Panc1 (cell line): Measurements from ENCODE around the gene C1QTNF9B. TPM values are rescaled to one million over a fixed set of nuclear protein-coding genes. Genes with fewer than 3 reads are reported as not detected.
"Not testable (repeated sequence)": the region's sequence is repeated elsewhere in the genome, so short reads cannot be mapped to it uniquely, and the experiment has no call there.

ENCODE experiments used
- ATAC-seq: fragments of 200-7000 bp; cut with Tn5 transposase; 2 replicates; pipeline ENCODE4 v1.9.1; 2020; ENCODE audit warnings: mild to moderate bottlenecking, moderate library complexity
- BruUV-seq: library from RNA; stranded (reverse); fragments of 400-500 nt; replicated peaks from 2 replicates; lab custom pipeline; 2021; lab: Mats Ljungman, UMichigan
- CTCF ChIA-PET: fragments of 300-600 bp; sonication (Branson Sonifier 250); formaldehyde crosslinking; loops from one replicate; lab custom pipeline; 2022; ENCODE audit warnings: antibody characterized with exemption; lab: Charles Lee
- POLR2A ChIA-PET: fragments of 300-600 bp; sonication (Branson Sonifier 250); formaldehyde crosslinking; loops from one replicate; lab custom pipeline; 2022; ENCODE audit warnings: antibody characterized with exemption; lab: Charles Lee
- DNase-seq: peaks from one replicate; pipeline ENCODE4 v3.0.0-alpha.2; 2010; ENCODE audit warnings: low read depth, low spot score
- H3K27ac ChIP-seq: 2 replicates; pipeline ENCODE4 v1.5.1; 2011; ENCODE audit warnings: mild to moderate bottlenecking, low read length, inconsistent platforms
- H3K27me3 ChIP-seq: fragments of 200-500 bp; sonication (Bioruptor generic); 2 replicates; pipeline ENCODE4 v1.6.0; 2014; ENCODE audit warnings: low read length, inconsistent platforms; ENCODE audit not compliant: control insufficient read depth, insufficient read depth
- H3K36me3 ChIP-seq: fragments of 200-500 bp; sonication (Bioruptor generic); 2 replicates; pipeline ENCODE4 v1.5.1; 2014; ENCODE audit warnings: inconsistent platforms, mild to moderate bottlenecking, low read length, moderate library complexity; ENCODE audit not compliant: control insufficient read depth, insufficient read depth
- H3K4me1 ChIP-seq: 2 replicates; pipeline ENCODE4 v1.5.1; 2011; ENCODE audit warnings: inconsistent platforms, mild to moderate bottlenecking, low read length, moderate library complexity; ENCODE audit not compliant: control insufficient read depth, insufficient read depth
- H3K4me3 ChIP-seq, 2 experiments: 2 replicates each; pipeline ENCODE4 v1.5.1; 2011 to 2012; ENCODE audit warnings: low read depth in 2 of 2, low read length in 2 of 2, mild to moderate bottlenecking in 2 of 2, inconsistent platforms in 1 of 2, moderate library complexity in 1 of 2
- H3K9me3 ChIP-seq: fragments of 200-500 bp; sonication (Bioruptor generic); 2 replicates; pipeline ENCODE4 v1.5.1; 2014; ENCODE audit warnings: low read depth, mild to moderate bottlenecking, inconsistent platforms, low read length, moderate library complexity; ENCODE audit not compliant: control insufficient read depth, insufficient read depth
- CTCF ChIP-seq: fragments of 450-650 bp; IDR thresholded peaks from 2 replicates; pipeline ENCODE4 v1.5.1; 2017; ENCODE audit warnings: mild to moderate bottlenecking
- POLR2AphosphoS5 ChIP-seq: IDR thresholded peaks from 2 replicates; pipeline ENCODE4 v1.6.1; 2012; ENCODE audit warnings: mild to moderate bottlenecking, low read depth, low read length, moderate library complexity
- SIN3A ChIP-seq: IDR thresholded peaks from 2 replicates; pipeline ENCODE4 v1.6.1; 2012; ENCODE audit warnings: low read depth, mild to moderate bottlenecking, low read length, moderate library complexity, borderline replicate concordance; ENCODE audit not compliant: insufficient read depth
- TCF7L2 ChIP-seq: IDR thresholded peaks from 2 replicates; pipeline ENCODE4 v1.6.1; 2011; ENCODE audit warnings: mild to moderate bottlenecking, low read depth, low read length, inconsistent platforms
- in situ Hi-C: cut with HindIII; loops from 2 replicates; pipeline ENCODE4 v1.10.0; 2016; ENCODE audit warnings: low sequenced_read_pairs, low pct_unique_long_range_greater_than_20kb
- intact Hi-C: fragments of 100-400 bp; cut with micrococcal nuclease; formaldehyde crosslinking; loops from one replicate; pipeline ENCODE4 v1.10.0; 2022; ENCODE audit not compliant: unreplicated experiment
- total RNA-seq: library from RNA; stranded (reverse); gene quantifications from one replicate; pipeline ENCODE4 v1.2.1, GENCODE V29; 2021; ENCODE audit not compliant: unreplicated experiment
- TF ChIP-seq, protein P1 (sequence below), 2 experiments: IDR thresholded peaks; 2 replicates each; pipeline ENCODE4 v1.6.1; 2011 to 2012; ENCODE audit warnings: low read depth in 2 of 2, control low read depth in 1 of 2, low read length in 1 of 2, mild to moderate bottlenecking in 1 of 2, moderate library complexity in 1 of 2; ENCODE audit not compliant: insufficient read depth in 1 of 2

The C1QTNF9B gene
- total RNA-seq, 1 experiment from 2014 or later, result not detected

GRCh38 chr13:23898101-23898500 is 799 bp upstream of the C1QTNF9B start:
- Histone ChIP-seq H3K36me3 (no peaks in the 10 kb centered on the region), H3K4me3 (no peak overlapping the region), H3K4me1 (no peaks in the 10 kb centered on the region), H3K27me3 (peaks cover 5% of the 10 kb centered on the region), H3K9me3 (no peaks in the 10 kb centered on the region), H3K27ac (no peak overlapping the region)
- CTCF ChIA-PET, result no interaction called here
- BruUV-seq, result no TSS peak
- intact Hi-C loops (no loop called here), in situ Hi-C loops (no loop called here)
- POLR2A ChIA-PET, result interaction anchor here (0.6 kb wide), 1 partner anchor 137 kb away, joined by 3 read pairs; no protein-coding TSS in a partner anchor
- no peak for TF ChIP-seq POLR2AphosphoS5
- TF ChIP-seq CTCF, result no peak
- TF ChIP-seq, protein P1, sequence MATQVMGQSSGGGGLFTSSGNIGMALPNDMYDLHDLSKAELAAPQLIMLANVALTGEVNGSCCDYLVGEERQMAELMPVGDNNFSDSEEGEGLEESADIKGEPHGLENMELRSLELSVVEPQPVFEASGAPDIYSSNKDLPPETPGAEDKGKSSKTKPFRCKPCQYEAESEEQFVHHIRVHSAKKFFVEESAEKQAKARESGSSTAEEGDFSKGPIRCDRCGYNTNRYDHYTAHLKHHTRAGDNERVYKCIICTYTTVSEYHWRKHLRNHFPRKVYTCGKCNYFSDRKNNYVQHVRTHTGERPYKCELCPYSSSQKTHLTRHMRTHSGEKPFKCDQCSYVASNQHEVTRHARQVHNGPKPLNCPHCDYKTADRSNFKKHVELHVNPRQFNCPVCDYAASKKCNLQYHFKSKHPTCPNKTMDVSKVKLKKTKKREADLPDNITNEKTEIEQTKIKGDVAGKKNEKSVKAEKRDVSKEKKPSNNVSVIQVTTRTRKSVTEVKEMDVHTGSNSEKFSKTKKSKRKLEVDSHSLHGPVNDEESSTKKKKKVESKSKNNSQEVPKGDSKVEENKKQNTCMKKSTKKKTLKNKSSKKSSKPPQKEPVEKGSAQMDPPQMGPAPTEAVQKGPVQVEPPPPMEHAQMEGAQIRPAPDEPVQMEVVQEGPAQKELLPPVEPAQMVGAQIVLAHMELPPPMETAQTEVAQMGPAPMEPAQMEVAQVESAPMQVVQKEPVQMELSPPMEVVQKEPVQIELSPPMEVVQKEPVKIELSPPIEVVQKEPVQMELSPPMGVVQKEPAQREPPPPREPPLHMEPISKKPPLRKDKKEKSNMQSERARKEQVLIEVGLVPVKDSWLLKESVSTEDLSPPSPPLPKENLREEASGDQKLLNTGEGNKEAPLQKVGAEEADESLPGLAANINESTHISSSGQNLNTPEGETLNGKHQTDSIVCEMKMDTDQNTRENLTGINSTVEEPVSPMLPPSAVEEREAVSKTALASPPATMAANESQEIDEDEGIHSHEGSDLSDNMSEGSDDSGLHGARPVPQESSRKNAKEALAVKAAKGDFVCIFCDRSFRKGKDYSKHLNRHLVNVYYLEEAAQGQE (IDR thresholded peaks at IDR 0.05; ENCODE audit: insufficient read depth in 1 of 2, low read depth in 2 of 2, low read length in 1 of 2), result no peak
- no peak for TF ChIP-seq TCF7L2
- TF ChIP-seq SIN3A, result no peak
- no peak for DNase-seq
- no peak for ATAC-seq

- DNase-seq, BruUV-seq, in situ Hi-C loops, H3K4me1 ChIP-seq, H3K27ac ChIP-seq, H3K36me3 ChIP-seq, H3K4me3 ChIP-seq, H3K27me3 ChIP-seq, POLR2A ChIA-PET, H3K9me3 ChIP-seq, CTCF ChIA-PET, ATAC-seq, intact Hi-C loops: not testable (repeated sequence)
Observed at GRCh38 chr13:23894746-23895145, 2.6 kb downstream of the C1QTNF9B start.

GRCh38 chr13:23893791-23894190 is 3.5 kb downstream of the C1QTNF9B start:
- H3K27ac ChIP-seq, BruUV-seq, in situ Hi-C loops, H3K27me3 ChIP-seq, POLR2A ChIA-PET, ATAC-seq, CTCF ChIA-PET, H3K9me3 ChIP-seq, H3K36me3 ChIP-seq, DNase-seq, intact Hi-C loops, H3K4me3 ChIP-seq, H3K4me1 ChIP-seq: not testable (repeated sequence)
